Measurements from ENCODE around the gene RRAGC.

The RRAGC gene

GRCh38 chr1:38899560-38899959, 40.0 kb upstream of the RRAGC start:
- H3K4me1 ChIP-seq (ENCODE audit: insufficient read depth, low read length, poor library complexity, severe bottlenecking): no peaks in the 10 kb centered on the region
- H3K27me3 ChIP-seq (ENCODE audit: insufficient read depth, low read length, poor library complexity, severe bottlenecking): no peaks in the 10 kb centered on the region
- H3K4me3 ChIP-seq (ENCODE audit: low read length, poor library complexity, severe bottlenecking): no peak overlapping the region
- no peak overlapping the region for H3K4me2 ChIP-seq (ENCODE audit: low read depth, low read length, poor library complexity, severe bottlenecking)
- H3K9ac ChIP-seq (ENCODE audit: low read depth, low read length, poor library complexity, severe bottlenecking): no peak overlapping the region
- H3F3A ChIP-seq (ENCODE audit: low read depth): no peaks in the 10 kb centered on the region
- TF ChIP-seq CTCF (conservative IDR thresholded peaks at IDR 0.05; ENCODE audit: low read length) (no peak), EZH2phosphoT487 (IDR thresholded peaks at IDR 0.05; ENCODE audit: borderline replicate concordance) (no peak)
- no peaks in the 10 kb centered on the region for H3K9me2 ChIP-seq (replicated peaks; ENCODE audit: low read depth, low read length)
- no peak overlapping the region for H2AFZ ChIP-seq (ENCODE audit: low read length)
- no peaks in the 10 kb centered on the region for H4K20me1 ChIP-seq (ENCODE audit: insufficient read depth, low read length, poor library complexity, severe bottlenecking)
- no peaks in the 10 kb centered on the region for H3K9me3 ChIP-seq (ENCODE audit: insufficient read depth, low read depth, low read length)
- H3K79me2 ChIP-seq (ENCODE audit: insufficient read depth, low read length): no peaks in the 10 kb centered on the region
- H3K36me3 ChIP-seq (ENCODE audit: insufficient read depth, low read length): no peaks in the 10 kb centered on the region

GRCh38 chr1:38898653-38899230, 39.2 kb upstream of the RRAGC start:
- Histone ChIP-seq H3K4me1 (ENCODE audit: insufficient read depth, low read length, poor library complexity, severe bottlenecking) (no peaks in the 10 kb centered on the region), H2AFZ (ENCODE audit: low read length) (no peak overlapping the region), H3K9me2 (replicated peaks; ENCODE audit: low read depth, low read length) (no peaks in the 10 kb centered on the region), H3K4me2 (ENCODE audit: low read depth, low read length, poor library complexity, severe bottlenecking) (no peak overlapping the region), H3K4me3 (ENCODE audit: low read length, poor library complexity, severe bottlenecking) (no peak overlapping the region), H3K9me3 (ENCODE audit: insufficient read depth, low read depth, low read length) (no peaks in the 10 kb centered on the region), H3K27me3 (ENCODE audit: insufficient read depth, low read length, poor library complexity, severe bottlenecking) (no peaks in the 10 kb centered on the region), H4K20me1 (ENCODE audit: insufficient read depth, low read length, poor library complexity, severe bottlenecking) (no peaks in the 10 kb centered on the region), H3F3A (ENCODE audit: low read depth) (no peaks in the 10 kb centered on the region), H3K36me3 (ENCODE audit: insufficient read depth, low read length) (no peaks in the 10 kb centered on the region), H3K79me2 (ENCODE audit: insufficient read depth, low read length) (no peaks in the 10 kb centered on the region), H3K9ac (ENCODE audit: low read depth, low read length, poor library complexity, severe bottlenecking) (no peak overlapping the region)
- TF ChIP-seq CTCF (conservative IDR thresholded peaks at IDR 0.05; ENCODE audit: low read length): no peak
- no peak for TF ChIP-seq EZH2phosphoT487 (IDR thresholded peaks at IDR 0.05; ENCODE audit: borderline replicate concordance)

GRCh38 chr1:38896169-38896568, 36.6 kb upstream of the RRAGC start:
- no peaks in the 10 kb centered on the region for H3K27me3 ChIP-seq (ENCODE audit: insufficient read depth, low read length, poor library complexity, severe bottlenecking)
- TF ChIP-seq EZH2phosphoT487 (IDR thresholded peaks at IDR 0.05; ENCODE audit: borderline replicate concordance) (no peak), CTCF (conservative IDR thresholded peaks at IDR 0.05; ENCODE audit: low read length) (no peak)
- no peaks in the 10 kb centered on the region for H3K36me3 ChIP-seq (ENCODE audit: insufficient read depth, low read length)
- H3K4me3 ChIP-seq (ENCODE audit: low read length, poor library complexity, severe bottlenecking): no peak overlapping the region
- no peaks in the 10 kb centered on the region for H4K20me1 ChIP-seq (ENCODE audit: insufficient read depth, low read length, poor library complexity, severe bottlenecking)
- no peaks in the 10 kb centered on the region for H3F3A ChIP-seq (ENCODE audit: low read depth)
- no peak overlapping the region for H3K4me2 ChIP-seq (ENCODE audit: low read depth, low read length, poor library complexity, severe bottlenecking)
- no peaks in the 10 kb centered on the region for H3K79me2 ChIP-seq (ENCODE audit: insufficient read depth, low read length)
- no peak overlapping the region for H2AFZ ChIP-seq (ENCODE audit: low read length)
- no peak overlapping the region for H3K9ac ChIP-seq (ENCODE audit: low read depth, low read length, poor library complexity, severe bottlenecking)
- no peaks in the 10 kb centered on the region for H3K9me2 ChIP-seq (replicated peaks; ENCODE audit: low read depth, low read length)
- no peaks in the 10 kb centered on the region for H3K9me3 ChIP-seq (ENCODE audit: insufficient read depth, low read depth, low read length)
- no peaks in the 10 kb centered on the region for H3K4me1 ChIP-seq (ENCODE audit: insufficient read depth, low read length, poor library complexity, severe bottlenecking)

All from Loucy (cell line).